CD4-positive, alpha-beta T cell treated with Interleukin-6 at 100 ng/mL for 8 hours (primary cell): ENCODE data around the gene NR0B1.

Source experiments
- DNase-seq: peaks from one replicate; pipeline ENCODE4 v3.0.0-alpha.2; 2020; ENCODE audit warnings: mixed read lengths, low spot score

NR0B1 gene

GRCh38 chrX:30270639-30271038 is 38.6 kb downstream of the NR0B1 start:
- DNase-seq = no peak

- no peak for DNase-seq
Measured at GRCh38 chrX:30262763-30263162, 46.4 kb downstream of the NR0B1 start.

GRCh38 chrX:30261012-30261411 is 48.2 kb downstream of the NR0B1 start:
- DNase-seq = no peak

GRCh38 chrX:30259927-30260326 is 49.3 kb downstream of the NR0B1 start:
- no peak for DNase-seq
